A172 (cell line): ENCODE data around the gene TBCB. TPM values are rescaled to one million over a fixed set of nuclear protein-coding genes. Genes with fewer than 3 reads are reported as not detected.
"Not testable (repeated sequence)": the region's sequence is repeated elsewhere in the genome, so short reads cannot be mapped to it uniquely, and the experiment has no call there.

Source experiments
- DNase-seq: peaks from one replicate; pipeline ENCODE4 v3.0.0-alpha.2; 2015; ENCODE audit warnings: low spot score
- total RNA-seq: library from RNA; depleted of rRNA; stranded (reverse); fragments of >200 nt; shearing (Covaris generic); gene quantifications from 2 replicates; pipeline ENCODE4 v1.2.3, GENCODE V29; 2014

Gene TBCB
- total RNA-seq, 1 experiment from 2014 or later: 334 TPM

DNA sequence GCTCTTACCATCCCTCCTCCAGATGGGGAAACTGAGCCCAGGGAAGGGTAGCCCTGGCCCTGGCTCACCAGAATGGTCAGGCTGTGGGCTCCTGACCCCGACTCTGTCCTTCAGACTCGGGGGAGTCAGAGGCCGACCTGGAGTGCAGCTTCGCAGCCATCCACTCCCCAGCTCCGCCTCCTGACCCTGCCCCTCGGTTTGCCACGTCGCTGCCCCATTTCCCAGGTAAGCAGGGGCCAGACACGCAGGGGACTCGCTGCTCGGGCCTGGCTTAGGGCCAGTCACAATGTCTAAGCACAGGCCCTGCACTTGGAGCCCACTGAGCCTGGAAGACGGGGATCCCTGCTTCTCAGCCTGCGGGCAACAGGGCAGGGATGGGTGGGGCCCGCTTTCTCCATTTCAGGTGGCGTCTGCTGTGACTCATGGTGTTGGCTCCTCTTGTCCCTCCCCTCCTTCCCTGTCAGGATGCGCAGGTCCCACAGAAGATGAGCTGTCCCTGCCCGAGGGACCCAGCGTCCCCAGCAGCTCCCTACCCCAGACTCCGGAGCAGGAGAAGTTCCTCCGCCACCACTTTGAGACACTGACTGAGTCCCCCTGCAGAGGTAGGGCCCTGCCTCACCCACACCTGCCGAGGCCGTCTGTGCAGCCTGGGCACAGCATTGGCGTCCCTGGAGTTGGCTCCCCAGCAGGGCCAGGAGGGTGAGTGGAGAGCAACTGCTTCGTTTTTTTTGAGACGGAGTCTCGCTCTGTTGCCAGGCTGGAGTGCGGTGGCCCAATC is 13.5 kb upstream of the TBCB start:
- peak; percentile 56 for DNase-seq

DNA sequence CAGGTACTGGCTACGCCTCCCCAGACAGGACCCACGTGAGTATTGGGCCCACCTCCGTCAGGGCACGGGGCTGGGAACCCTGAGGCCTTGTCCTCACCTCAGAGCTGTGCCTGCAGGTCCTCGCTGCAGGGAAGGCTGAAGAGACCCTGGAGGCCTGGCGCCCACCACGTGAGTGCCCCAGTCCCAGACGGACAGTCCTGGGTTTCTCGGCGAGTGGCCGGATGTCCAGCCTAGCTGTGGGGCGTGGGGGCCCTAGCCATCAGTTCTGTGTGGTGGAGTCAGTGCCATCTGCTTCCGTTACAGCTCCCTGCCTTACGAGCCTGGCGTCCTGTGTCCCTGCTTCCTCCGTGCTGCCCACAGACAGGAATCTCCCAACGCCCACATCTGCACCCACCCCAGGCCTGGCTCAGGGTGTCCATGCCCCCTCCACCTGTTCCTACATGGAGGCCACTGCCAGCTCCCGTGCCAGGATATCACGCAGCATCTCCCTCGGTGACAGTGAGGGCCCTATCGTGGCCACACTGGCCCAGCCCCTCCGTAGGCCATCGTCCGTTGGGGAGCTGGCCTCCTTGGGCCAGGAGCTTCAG is 12.1 kb upstream of the TBCB start:
- DNase-seq: no peak

DNA sequence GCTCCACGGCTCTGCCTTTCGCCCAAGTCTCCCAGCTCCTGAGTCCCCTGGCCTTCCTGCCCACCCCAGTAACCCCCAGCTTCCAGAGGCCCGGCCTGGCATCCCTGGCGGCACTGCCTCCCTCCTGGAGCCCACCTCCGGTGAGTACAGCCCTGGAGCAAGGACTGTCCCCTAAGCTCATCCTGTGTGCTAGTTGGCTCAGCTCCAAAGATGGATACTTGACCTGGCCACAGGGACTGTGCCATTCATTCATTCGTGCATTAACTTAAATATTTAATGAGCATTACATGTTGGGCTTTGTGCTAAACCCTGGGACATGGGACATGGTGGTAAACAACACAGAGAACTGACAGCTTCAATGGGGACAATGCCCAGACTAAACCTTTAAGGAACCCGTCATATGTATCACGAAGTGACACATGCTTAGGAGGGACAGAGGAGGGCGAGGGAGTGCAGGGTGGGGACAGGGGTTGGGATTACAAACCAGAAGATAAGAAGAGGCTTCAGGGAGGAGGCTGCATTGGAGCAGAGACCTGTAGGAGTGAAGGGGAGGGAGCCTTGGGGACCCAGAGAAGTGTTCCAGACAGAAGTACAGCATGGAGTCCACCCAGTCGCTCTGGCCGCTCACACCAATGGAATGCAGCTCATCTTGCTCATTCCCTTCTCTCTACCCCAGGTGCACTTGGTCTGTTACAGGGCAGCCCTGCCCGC is 11.3 kb upstream of the TBCB start:
- peak; percentile 42 for DNase-seq

DNA sequence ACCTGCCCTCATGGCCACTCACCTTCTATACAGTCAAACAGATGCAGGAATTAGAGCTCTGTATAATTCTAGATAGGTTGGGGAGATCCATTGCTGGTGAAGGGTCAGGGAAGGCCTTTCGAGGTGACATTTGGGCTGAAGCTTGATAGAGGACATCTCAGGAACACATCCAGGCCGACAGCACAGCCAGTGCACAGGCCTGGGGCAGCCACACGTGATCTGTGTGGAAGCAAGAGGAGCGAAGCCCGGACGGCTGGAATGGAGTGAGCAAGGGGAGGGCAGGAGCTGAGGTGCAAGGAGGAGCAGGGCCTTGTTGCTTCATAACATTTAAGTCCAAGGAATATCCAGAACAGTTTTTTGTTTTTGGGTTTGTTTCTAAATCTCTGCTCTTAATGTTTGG is 8.8 kb upstream of the TBCB start:
- no peak for DNase-seq

GRCh38 chr19:36106991-36107390 is 8.3 kb upstream of the TBCB start:
- no peak for DNase-seq

DNA sequence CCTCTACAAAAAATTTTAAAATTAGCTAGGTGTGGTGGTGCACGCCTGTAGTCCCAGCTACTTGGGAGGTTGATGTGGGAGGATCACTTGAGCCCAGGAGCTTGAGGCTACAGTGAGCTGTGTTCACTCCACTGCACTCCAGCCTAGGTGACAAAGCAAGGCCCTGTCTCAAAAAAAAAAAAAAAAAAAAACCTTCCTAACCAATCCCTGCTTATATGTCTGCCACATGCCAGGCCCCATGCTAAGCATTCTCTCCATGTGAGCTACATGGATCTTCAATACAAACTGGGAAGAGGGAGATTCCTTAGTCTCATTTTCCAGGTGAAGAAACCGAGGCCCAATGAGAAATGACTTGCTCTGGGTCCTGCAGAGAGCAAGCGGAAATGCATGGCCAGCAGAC is 6.6 kb upstream of the TBCB start:
- DNase-seq: no peak

GRCh38 chr19:36110487-36111199 is 4.6 kb upstream of the TBCB start, which contains the start of gene OVOL3:
Gene OVOL3 (plus strand): TSS chr19:36111143. CDS start chr19:36111203, 60 bp downstream.
- no peak for DNase-seq

GRCh38 chr19:36111200-36111539 is 4.1 kb upstream of the TBCB start:
- DNase-seq: no peak

DNA sequence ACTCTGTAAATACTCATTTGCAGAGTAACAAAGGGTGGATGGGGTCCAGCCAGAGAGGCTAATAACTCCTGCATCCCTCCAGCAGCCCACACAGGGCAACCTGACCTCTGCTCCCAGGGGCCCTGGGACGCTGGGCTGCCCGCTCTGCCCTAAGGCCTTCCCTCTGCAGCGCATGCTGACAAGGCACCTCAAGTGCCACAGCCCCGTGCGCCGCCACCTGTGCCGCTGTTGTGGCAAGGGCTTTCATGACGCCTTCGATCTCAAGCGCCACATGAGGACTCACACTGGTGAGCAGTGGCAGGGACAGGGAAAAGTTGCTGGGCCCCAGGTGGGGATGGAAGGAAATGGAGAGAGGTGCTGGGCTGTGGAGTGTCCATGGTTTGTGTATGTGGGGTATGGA is 2.6 kb upstream of the TBCB start:
- no peak for DNase-seq

GRCh38 chr19:36113425-36113824 is 1.8 kb upstream of the TBCB start:
- DNase-seq: no peak

DNA sequence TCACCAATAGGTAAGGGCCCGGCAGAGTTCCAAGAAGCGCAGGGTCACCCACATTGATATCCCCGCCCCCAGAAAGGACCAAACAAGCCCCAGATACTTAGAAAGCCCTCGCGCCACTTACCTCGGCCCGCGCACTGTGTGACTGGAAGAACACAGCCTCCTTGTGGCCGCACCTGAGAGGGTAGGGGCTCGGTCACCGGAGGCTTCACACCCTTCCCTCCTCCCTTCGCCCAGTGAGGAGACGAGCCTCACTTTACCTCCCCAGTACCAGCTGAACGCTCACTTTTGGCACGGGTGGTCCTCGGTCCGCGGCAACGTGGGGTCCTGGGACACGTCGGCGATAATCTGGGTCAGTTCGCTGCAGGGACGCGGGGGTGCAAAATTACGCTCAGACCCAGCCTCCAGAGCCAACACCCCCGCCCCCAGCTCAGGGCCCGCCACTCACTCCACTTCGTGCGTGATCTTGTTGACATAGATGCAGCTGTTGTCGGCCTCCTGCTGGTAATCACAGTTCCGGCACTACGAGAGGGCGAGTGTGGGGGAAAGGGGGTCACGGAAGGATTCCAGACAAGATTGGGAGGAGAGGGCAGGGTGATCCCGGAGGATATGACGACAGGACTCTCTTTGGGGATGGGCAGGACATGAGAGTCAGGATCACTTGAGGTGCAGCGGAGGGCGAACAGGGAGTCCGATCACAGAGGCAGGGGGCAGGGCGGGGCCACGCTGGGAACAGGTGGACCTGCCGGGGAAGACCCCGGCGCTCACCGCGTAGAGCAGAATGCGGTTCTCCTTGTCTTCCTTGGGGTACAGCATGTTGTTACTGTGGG is 1.2 kb upstream of the TBCB start:
- DNase-seq: peak; percentile 27

DNA sequence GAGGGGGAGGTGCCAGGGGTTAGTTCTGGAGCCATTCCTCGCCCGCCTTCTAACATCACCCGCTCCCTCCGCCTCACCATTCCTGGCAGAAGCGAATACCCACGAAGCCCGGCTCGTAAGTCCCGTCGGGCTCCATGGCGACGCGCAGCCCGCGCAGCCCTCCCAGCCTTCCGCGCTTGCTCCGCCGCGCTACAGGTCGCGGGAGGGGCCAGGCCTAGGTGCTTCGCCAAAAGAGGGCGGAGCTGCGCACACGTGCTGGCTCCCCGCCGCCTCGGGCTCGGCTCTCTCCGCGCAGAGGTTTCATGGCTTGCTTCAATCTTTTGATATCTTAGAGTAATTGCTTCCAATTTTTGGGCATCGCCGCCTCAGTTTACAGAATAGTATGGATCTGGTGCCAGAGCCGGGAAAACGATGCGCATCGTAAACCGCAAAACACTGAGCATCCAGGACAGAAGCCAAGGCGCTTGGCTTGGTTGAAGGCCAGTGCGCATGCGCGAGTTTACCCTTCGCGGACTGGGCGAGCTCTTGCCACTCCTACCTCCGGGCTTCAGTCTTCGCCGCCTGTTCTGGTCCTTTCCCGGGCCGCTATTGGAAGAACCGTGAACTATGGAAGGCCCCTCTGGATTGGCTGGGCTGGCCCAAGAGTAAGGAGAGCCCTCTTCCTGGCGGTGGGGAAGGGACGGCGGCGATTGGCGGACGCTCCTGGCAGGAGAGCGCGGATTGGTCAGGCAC is 381 bp upstream of the TBCB start, which contains the start of gene POLR2I:
Gene POLR2I, minus strand, starts transcription at position 155 of the 732 bp plus-strand sequence. Its CDS starts 19 bp downstream, at position 136.
- DNase-seq: peak; percentile 100

DNA sequence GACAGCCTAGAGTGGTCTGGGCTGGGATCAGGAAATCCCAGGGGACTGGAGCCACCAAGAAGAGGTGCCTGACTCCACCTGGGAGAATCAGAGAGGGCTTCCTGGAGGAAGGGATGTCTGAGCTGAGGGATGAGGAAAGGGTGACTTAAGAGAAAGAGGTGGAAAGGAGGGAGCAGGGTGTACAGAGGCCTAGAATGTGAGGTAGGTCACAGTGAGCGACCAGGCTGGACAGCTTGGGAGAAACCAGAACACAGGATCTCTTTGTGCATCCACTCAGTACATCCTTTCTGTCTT is 1.0 kb downstream of the TBCB start:
- no peak for DNase-seq

- DNase-seq: no peak
Measured at GRCh38 chr19:36120092-36120983, 5.1 kb downstream of the TBCB start.

DNA sequence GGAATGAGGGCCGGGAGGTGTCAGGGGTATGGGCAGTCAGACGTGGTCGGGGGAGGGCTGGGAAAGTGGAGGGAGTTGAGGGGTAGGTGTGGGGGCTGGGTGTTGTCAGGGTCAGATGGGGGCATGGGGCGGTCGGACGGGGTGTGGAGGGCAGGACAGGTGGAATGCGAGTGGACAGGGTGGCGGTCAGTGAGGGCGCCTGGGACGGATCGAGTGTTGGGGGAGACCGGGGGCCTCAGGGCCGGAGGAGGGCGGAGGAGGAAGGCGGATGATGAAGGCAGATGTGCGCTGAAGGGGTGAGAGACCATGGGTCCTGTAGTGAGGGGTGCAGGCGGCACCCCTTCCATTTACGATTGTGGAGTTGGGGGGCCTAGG is 5.7 kb downstream of the TBCB start:
- DNase-seq: no peak

DNA sequence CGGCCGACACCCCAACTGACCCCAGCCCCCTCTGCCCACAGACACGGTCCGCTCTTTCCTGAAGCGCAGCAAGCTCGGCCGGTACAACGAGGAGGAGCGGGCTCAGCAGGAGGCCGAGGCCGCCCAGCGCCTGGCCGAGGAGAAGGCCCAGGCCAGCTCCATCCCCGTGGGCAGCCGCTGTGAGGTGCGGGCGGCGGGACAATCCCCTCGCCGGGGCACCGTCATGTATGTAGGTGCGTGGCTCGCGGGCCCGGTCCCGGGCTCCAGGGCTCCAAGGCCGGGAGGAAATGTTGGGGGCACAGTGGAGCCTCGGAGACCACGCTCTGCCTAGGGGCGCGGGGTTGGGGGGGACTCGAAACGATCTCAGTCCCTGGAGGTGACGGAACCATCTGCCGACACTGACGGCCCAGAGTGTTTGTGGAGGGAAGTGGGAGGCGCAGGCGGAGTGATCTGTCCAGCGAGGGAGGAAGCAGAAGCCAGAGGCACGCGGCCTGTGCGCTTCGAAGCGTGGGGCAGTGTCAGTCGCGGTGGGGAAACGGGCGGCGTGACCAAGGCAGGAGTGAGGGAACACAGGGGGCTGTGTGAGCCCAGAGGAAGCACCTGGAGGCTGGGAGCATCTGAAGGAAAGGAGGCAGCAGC is 6.3 kb downstream of the TBCB start:
- no peak for DNase-seq

DNA sequence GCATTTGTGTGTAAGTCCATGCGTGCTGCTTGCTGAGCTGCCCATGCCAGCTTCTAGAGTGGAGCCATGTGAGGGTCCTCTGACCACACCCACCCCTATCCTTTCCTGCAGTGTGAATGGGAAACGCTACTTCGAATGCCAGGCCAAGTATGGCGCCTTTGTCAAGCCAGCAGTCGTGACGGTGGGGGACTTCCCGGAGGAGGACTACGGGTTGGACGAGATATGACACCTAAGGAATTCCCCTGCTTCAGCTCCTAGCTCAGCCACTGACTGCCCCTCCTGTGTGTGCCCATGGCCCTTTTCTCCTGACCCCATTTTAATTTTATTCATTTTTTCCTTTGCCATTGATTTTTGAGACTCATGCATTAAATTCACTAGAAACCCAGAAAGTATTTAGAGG is 10.3 kb downstream of the TBCB start:
- DNase-seq: no peak

GRCh38 chr19:36128392-36128736 is 13.1 kb downstream of the TBCB start:
- DNase-seq: no peak

DNA sequence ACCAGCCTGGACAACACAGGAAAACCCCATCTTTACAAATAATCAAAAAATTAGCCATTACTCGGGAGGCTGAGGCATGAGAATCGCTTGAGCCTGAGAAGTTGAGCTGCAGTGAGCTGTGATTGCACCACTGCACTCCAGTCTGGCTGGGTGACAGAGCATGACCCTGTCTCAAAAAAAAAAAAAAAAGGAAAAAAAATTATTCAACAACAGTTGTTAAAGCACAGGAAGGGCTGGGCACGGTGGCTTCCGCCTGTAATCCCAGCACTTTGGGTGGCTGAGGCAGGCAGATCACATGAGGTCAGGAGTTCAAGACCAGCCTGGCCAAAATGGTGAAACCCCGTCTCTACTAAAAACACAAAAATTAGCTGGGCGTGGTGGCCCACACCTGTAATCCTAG is 16.0 kb downstream of the TBCB start:
- not testable (repeated sequence) for DNase-seq
